HCT116 (cell line): ENCODE data around the gene FAM13A.

Experiments used
- ATF3 ChIP-seq: IDR thresholded peaks from 2 replicates; pipeline ENCODE4 v1.6.1; 2012
- CTCF ChIP-seq, 3 experiments: fragments of 200-600 bp in 1 of 3; sonication (generic) in 1 of 3; IDR thresholded peaks in 2 of 3; conservative IDR thresholded peaks in 1 of 3; 2 replicates each; pipeline ENCODE4 v1.5.1; 2012 to 2017; ENCODE audit warnings: low read depth in 2 of 3, low read length in 2 of 3, antibody characterized with exemption in 1 of 3, borderline replicate concordance in 1 of 3, control low read depth in 1 of 3, mild to moderate bottlenecking in 1 of 3, mixed read lengths in 1 of 3, mixed run types in 1 of 3, moderate library complexity in 1 of 3; ENCODE audit not compliant: insufficient read depth in 1 of 3
- ELF1 ChIP-seq: IDR thresholded peaks from 2 replicates; pipeline ENCODE4 v1.6.1; 2012; ENCODE audit warnings: low read depth, borderline replicate concordance
- EZH2 ChIP-seq: fragments of 200-600 bp; sonication (generic); IDR thresholded peaks from 2 replicates; pipeline ENCODE4 v1.6.1; 2017; ENCODE audit warnings: antibody characterized with exemption, mixed run types
- POLR2A ChIP-seq: IDR thresholded peaks from 2 replicates; pipeline ENCODE4 v1.7.0; 2011; ENCODE audit warnings: borderline replicate concordance; ENCODE audit not compliant: insufficient read depth, insufficient read length; ENCODE audit errors: extremely low read depth
- SP1 ChIP-seq: IDR thresholded peaks from 2 replicates; pipeline ENCODE4 v1.6.1; 2012; ENCODE audit warnings: low read depth
- TCF7L2 ChIP-seq: IDR thresholded peaks from 2 replicates; pipeline ENCODE4 v1.7.0; 2011; ENCODE audit warnings: borderline replicate concordance, inconsistent platforms; ENCODE audit not compliant: insufficient read depth, insufficient read length; ENCODE audit errors: extremely low read depth
- ZFX ChIP-seq: fragments of 450-650 bp; IDR thresholded peaks from 2 replicates; pipeline ENCODE4 v1.6.1; 2017
- TF ChIP-seq, protein P1 (sequence below): IDR thresholded peaks from 2 replicates; pipeline ENCODE4 v1.6.1; 2011; ENCODE audit warnings: mild to moderate bottlenecking, low read length, moderate library complexity; ENCODE audit not compliant: insufficient replicate concordance; ENCODE audit errors: extremely low read depth

DNA sequence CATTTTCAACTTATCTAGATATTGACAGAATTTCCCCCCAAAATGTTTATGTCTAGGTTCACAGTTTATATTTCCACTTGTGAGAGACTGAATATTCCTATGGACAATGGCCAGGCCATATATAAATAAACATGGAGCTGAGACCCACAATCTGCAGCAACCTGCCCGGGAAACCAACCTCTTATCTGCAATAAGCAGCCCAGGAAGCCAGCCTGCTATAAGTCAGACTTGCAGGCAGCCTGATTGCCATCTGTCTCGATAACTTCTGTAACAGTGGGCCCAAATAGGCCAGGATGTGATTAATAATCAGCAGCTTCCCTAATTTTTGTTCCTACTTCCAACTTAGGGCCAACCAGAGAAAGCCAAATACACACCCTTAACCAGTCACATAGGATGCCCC, 354.2 kb downstream of the FAM13A start:
- TF ChIP-seq ELF1 (no peak), ZFX (no peak), TCF7L2 (no peak), CTCF (IDR thresholded peaks at IDR 0.05 in 2 of 3, conservative IDR thresholded peaks at IDR 0.05 in 1 of 3; ENCODE audit: borderline replicate concordance in 1 of 3, insufficient read depth in 1 of 3, low read depth in 2 of 3, low read length in 2 of 3) (no peak), EZH2 (no peak), SP1 (no peak), ATF3 (no peak), POLR2A (no peak)
- TF ChIP-seq, protein P1, sequence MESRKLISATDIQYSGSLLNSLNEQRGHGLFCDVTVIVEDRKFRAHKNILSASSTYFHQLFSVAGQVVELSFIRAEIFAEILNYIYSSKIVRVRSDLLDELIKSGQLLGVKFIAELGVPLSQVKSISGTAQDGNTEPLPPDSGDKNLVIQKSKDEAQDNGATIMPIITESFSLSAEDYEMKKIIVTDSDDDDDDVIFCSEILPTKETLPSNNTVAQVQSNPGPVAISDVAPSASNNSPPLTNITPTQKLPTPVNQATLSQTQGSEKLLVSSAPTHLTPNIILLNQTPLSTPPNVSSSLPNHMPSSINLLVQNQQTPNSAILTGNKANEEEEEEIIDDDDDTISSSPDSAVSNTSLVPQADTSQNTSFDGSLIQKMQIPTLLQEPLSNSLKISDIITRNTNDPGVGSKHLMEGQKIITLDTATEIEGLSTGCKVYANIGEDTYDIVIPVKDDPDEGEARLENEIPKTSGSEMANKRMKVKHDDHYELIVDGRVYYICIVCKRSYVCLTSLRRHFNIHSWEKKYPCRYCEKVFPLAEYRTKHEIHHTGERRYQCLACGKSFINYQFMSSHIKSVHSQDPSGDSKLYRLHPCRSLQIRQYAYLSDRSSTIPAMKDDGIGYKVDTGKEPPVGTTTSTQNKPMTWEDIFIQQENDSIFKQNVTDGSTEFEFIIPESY = no peak
